Cortex of kidney (tissue), 1 donor: ENCODE data around the gene EBF4.
"Not testable (repeated sequence)": the region's sequence is repeated elsewhere in the genome, so short reads cannot be mapped to it uniquely, and the experiment has no call there.

Experiments
- DNase-seq: peaks from one replicate; lab custom pipeline; 2025; lab: John Stamatoyannopoulos, UW

EBF4 gene

GRCh38 chr20:2672446-2672845, 20.1 kb upstream of the EBF4 start:
- DNase-seq, result no peak

GRCh38 chr20:2673453-2673852, 19.1 kb upstream of the EBF4 start:
- no peak for DNase-seq

- DNase-seq, result no peak
These were observed 12.5 kb upstream of the EBF4 start for GRCh38 chr20:2680046-2680445.

- DNase-seq, result not testable (repeated sequence)
These were observed 10.5 kb upstream of the EBF4 start for GRCh38 chr20:2682040-2682439.

GRCh38 chr20:2684817-2685216, 7.8 kb upstream of the EBF4 start:
- not testable (repeated sequence) for DNase-seq

- no peak for DNase-seq
These were observed 5.1 kb upstream of the EBF4 start for GRCh38 chr20:2687514-2687913.

GRCh38 chr20:2688041-2688591, 4.5 kb upstream of the EBF4 start:
- no peak for DNase-seq

- no peak for DNase-seq
These were observed 2.4 kb upstream of the EBF4 start for GRCh38 chr20:2690213-2690612.

GRCh38 chr20:2690718-2691117, 1.9 kb upstream of the EBF4 start:
- DNase-seq, result no peak

GRCh38 chr20:2691127-2691526, 1.5 kb upstream of the EBF4 start:
- DNase-seq, result no peak

- DNase-seq, result no peak
These were observed 931 bp upstream of the EBF4 start for GRCh38 chr20:2691663-2692035.

- no peak for DNase-seq
These were observed 306 bp downstream of the EBF4 start for GRCh38 chr20:2692886-2693285.

- no peak for DNase-seq
These were observed 867 bp downstream of the EBF4 start for GRCh38 chr20:2693286-2694007.

GRCh38 chr20:2694008-2694471, 1.5 kb downstream of the EBF4 start:
- no peak for DNase-seq

- no peak for DNase-seq
These were observed 1.9 kb downstream of the EBF4 start for GRCh38 chr20:2694519-2694918.

- DNase-seq, result no peak
These were observed 2.8 kb downstream of the EBF4 start for GRCh38 chr20:2695206-2695983.

- not testable (repeated sequence) for DNase-seq
These were observed 3.5 kb downstream of the EBF4 start for GRCh38 chr20:2695984-2696525.

GRCh38 chr20:2696646-2697045, 4.1 kb downstream of the EBF4 start:
- no peak for DNase-seq

- DNase-seq, result no peak
These were observed 5.2 kb downstream of the EBF4 start for GRCh38 chr20:2697768-2698167.

- no peak for DNase-seq
These were observed 5.7 kb downstream of the EBF4 start for GRCh38 chr20:2698186-2698817.

- DNase-seq, result no peak
These were observed 6.3 kb downstream of the EBF4 start for GRCh38 chr20:2698912-2699311.

GRCh38 chr20:2699775-2700413, 7.3 kb downstream of the EBF4 start:
- DNase-seq, result no peak
